HL-60/S4 treated with phorbol 12-myristate 13-acetate at 8.2 ng/mL for 4 days and 3 days (cell line): ENCODE data around the gene MSANTD3.

Experiments
- in situ Hi-C: fragments of 300-500 bp; cut with MboI; formaldehyde crosslinking; loops from 2 replicates; pipeline ENCODE4 v1.15.0; 2022; ENCODE audit warnings: low sequenced_read_pairs

Gene MSANTD3

DNA sequence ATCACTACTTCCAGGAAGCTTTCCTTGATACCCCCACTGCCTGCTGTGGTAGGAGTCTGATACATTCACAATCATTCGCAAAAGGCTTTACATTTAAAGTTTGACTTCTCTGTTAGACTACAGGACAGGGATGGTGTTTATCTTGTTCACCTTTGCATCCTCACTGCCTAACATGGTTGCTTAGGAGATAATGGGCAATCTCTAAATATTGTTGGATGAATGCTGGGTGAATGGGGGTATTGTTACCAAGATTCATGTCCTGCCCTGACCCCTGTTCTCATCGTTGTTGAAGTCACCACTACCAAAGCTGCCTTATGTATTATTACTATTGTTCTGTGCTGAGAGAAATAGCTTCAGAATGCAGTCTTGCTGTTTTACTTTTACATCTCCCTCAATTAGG is 38.3 kb downstream of the MSANTD3 start:
- in situ Hi-C loops: no loop called here

DNA sequence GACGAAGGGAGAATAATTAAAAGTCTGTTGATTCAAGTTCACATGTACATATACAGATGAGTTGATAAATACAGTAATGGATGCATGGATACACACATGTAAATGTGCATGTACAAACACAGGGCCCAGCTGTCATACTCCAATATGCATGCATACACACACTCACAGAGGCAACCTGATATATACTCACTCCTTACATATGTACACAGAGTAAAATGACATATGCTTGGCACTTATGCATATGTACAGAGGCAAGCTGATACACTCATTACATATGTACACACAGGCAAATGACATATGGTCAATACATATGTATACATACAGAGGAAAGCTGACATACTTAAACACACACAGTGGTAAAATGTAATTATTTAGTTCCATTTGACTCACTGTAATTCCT is 38.8 kb downstream of the MSANTD3 start:
- in situ Hi-C loops: no loop called here

DNA sequence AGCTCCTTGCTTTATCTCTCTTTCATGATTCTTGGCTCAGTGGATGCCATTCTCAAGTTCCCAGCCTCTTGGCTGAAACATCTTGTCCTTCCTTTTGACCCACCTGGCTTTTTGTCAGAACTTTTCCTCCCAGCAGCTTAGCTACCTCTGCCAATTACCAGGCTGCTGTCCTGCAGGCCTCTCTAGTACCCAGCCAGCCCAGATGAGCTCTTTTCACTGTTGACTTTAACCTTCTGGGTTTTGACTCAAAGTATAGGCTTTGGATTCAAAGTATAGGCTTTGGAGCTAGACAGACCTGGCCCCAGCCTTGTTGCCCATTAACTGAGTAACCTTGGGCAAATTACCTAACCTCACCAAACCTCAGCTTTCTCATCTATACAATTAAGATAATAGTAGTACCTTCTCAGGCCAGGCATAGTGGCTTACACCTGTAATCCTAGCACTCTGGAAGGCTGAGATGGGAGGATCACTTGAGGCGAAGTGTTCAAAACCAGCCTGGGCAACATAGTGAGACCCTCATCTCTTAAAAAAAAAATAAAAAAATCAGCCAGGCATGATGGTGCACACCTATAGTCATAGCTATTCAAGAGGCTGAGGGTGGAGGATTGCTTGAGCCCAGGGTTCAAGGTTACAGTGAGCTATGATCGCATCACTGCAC is 39.4 kb downstream of the MSANTD3 start:
- in situ Hi-C loops: no loop called here

DNA sequence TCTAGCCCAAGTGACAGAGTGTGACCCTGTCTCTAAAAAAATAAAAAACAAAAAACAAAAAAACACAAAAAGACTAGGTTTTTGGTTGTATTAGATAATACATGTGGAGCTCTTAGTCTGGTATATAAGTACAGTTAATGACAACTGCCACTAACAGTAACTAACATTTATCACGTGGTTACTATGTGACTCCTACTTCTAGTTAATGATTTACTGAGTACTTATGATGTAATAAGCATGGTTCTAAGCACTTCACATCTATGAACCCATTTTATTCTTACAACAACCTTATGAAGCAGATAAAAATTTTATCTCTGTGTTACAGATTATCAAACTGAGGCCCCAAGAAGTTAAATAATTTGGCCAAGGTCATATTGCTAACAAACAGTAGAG is 39.9 kb downstream of the MSANTD3 start:
- in situ Hi-C loops: no loop called here

DNA sequence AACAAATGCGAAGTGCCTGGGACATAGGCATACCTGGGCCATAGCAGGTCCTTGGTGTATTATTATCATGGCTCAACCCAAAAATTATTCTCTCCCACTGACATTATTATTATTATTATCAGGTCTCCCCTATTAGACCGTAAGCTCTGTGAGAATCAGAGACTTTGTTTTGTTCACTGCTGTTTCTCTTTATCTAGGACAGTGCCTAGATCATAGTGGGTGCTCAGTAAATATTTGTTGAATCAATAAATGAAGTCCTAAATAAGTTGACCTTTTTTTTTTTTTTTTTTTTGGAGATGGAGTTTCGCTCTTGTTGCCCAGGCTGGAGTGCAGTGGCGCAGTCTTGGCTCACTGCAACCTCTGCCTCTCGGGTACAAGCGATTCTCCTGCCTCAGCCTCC is 41.1 kb downstream of the MSANTD3 start:
- in situ Hi-C loops: no loop called here

DNA sequence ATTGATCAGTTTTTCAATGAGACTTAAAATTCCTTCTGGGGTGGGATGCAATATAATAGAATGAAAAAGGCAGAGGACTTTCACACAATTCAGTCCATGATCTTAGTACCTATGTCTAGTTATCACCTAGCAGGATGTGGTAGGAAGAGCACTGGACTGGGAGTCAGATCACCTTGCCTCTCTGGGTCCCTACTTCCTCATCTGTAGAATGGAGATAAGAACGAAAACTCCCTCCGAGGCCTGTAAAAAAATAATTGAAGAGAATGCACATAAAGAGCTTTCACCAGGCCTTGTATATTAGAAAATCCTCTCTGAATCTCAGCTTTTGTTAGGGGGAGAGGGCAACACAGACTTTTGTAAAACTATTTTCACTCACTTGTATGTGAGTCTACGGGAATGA is 45.3 kb downstream of the MSANTD3 start:
- in situ Hi-C loops: no loop called here

DNA sequence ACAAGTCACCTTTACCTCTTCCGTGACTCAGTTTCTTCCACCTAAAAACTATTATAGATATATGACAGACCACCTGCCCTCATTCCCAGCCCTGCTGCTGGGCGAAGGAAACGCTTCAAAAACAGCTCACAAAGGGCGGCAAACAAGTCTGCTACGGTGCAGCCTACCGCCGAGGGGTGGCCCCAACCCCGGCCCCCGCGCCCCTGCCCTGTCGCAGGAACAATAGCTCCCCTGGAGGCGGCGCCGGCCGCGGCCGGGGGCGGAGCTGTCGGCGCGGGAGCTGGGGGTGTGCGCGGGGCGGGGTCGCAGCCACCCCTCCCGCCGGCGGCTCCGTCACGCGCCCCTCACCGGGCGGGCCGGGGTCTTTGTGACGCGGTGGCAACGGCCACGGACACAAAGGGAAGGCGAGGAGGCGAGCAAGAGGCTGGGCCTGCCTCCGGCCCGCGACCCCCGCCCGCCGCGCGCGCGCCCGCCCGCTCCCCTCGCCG is 45.9 kb downstream of the MSANTD3 start, which contains the start of gene TMEFF1:
Gene TMEFF1, plus strand, starts transcription at position 362 of the 488 bp plus-strand sequence. CDS start 396 bp downstream, outside the sequence.
- in situ Hi-C loops: no loop called here

DNA sequence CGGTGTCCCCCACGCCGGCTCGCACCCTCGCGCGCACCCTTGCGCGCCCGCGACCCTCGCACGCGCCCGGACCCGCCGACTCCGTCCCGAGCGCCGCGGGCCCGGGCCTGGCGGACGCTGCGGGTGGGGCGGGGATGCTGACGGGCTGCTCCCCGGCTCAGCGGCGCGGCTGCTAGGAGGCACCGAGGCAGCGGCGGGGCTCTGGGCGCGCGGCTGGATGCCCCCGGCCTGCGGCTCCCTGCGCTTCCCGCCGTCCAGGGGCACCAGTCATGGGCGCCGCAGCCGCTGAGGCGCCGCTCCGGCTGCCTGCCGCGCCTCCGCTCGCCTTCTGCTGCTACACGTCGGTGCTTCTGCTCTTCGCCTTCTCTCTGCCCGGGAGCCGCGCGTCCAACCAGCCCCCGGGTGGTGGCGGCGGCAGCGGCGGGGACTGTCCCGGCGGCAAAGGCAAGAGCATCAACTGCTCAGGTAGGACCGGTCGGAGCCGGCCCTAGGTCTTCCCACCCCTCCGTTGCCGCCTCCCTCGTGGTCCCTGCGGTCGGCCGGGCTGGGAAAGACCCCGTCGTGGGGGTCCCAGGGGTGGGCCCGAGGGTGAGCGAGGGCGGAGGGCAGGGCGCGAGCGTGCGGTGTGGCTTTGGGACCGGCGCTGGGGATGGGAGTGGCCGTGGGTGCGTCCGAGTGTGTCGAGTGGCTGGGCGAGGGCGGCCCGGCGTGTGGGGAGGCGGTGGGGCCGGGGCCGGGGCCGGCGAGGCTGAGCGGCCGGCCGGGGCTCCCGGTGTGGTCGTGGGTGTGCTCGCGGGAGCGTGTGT is 46.5 kb downstream of the MSANTD3 start:
- in situ Hi-C loops: no loop called here

DNA sequence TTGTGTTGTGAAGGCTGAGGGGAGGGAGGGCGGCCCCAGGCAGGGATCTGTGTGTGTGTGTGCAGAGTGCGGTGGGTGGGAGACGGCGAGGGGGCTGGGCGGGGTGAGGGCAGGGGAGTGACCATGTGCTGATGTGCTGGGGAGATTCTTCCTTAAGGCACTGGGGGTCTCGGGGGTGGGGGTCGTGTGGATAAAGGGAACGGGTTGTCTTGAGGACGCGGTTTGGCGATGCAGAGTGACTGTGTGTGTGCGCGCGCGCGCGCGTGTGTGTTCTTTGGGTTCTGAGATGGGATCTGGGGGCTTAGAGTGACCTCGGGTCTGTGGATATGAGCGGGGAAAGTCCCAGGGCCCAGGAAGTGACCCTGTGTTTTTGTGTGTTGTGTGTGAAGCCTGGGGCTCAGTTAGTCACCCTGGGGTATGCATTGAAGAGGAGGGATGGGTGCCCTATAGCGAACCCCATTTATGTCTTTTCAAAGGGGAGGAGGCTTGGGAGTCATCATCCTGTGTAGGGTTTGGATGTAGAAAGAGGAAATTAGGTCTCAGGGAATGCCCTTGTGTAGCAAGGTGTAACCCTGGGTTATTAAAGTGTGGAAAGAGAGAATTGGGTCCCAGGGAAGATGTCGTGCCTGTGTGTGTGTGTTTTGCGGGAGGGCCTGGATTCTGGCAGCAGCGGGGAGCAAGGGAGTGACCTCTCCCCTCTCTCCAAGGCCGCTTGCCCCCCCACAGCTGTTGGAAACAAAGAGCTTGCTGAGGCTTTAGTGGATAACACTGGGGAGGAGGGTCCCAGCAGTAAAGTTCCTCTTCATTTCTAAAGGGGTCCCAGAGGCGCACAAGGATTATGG is 47.4 kb downstream of the MSANTD3 start:
- in situ Hi-C loops: no loop called here

DNA sequence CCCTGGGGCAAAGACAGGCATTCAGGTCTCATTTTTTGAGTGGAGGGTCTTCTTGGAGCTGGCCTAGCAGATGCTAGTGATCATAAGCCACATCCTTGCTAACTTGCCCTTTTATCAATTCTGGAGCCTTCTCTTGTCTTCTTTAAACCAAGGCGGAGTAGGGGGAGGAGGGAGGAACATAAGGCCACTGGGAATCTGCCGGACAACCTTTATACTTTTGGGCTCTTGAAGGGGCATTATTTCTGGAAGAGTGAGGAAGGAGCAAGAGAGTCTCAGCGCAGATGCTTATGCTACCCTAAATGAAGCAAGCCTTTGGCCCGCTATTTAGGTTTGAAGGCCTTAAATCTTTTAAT is 48.0 kb downstream of the MSANTD3 start:
- in situ Hi-C loops: no loop called here

DNA sequence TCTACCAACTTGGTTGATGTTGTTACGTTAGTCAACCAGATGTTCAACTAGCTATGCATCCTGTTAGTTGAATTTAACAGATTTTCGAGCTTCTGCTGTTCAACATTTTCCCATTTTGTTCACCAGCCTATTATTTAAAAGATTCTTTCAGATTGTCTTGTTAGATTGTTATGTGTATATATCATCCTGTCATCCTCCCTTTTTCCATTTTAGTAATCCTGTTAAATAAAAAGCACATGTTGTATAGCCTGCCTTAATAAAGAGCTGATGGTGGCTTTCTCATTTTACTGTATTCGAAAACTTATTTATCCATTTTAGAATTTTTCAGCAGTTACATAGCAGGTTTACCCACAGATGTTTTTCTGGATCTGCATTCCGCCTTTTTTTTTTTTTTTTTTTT is 50.3 kb downstream of the MSANTD3 start:
- in situ Hi-C loops: no loop called here

DNA sequence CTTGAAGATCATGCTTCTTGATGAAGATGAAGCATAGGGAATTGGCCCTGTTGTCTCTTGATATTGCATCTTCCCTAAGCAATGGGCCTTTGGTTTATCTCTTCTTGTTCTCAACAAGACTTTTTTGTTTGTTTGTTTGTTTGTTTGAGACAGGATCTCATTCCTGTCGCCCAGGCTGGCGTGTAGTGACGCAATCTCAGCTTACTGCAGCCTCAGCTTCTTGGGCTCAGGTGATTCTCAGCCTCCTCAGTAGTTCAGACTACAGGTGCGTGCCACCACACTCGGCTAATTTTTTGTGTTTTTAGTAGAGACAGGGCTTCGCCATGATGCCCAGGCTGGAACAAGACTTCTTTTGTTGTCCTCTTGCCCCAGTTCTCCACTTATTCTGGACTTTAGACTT is 51.2 kb downstream of the MSANTD3 start:
- in situ Hi-C loops: no loop called here

DNA sequence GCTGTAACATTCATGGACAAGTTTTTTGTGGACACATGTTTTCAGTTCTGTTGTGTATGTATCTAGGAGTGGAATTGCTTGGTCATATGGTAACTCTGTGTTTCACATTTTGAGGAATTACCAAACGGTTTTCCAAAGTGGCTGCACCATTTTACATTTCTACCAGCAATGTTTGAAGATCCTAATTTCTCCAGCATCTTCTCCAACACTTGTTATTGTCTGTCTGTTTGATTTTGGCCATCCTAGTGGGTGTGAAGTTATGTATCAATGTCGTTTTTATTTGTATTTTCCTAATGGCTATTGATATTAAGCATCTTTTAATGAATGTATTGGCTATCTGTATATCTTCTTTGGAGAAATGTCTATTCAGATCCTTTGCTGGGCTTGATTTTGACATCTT is 52.9 kb downstream of the MSANTD3 start:
- in situ Hi-C loops: no loop called here

DNA sequence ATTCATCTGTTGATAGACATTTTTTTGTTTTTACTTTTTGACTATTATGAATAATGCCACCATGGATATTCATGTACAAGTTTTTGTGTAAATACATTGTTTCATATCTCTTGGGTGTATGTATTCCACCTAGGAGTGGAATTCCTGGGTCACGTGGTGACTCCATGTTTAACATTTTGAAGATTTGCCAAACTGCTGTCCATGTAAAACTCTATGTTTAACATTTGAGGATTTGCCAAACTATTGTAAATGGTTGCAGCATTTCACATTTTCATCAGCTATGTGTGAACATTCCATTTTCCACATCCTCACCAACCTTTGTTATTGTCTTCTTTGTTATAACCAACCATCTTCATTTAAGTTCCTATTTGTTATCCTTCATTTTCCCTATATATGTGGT is 58.3 kb downstream of the MSANTD3 start:
- in situ Hi-C loops: no loop called here

DNA sequence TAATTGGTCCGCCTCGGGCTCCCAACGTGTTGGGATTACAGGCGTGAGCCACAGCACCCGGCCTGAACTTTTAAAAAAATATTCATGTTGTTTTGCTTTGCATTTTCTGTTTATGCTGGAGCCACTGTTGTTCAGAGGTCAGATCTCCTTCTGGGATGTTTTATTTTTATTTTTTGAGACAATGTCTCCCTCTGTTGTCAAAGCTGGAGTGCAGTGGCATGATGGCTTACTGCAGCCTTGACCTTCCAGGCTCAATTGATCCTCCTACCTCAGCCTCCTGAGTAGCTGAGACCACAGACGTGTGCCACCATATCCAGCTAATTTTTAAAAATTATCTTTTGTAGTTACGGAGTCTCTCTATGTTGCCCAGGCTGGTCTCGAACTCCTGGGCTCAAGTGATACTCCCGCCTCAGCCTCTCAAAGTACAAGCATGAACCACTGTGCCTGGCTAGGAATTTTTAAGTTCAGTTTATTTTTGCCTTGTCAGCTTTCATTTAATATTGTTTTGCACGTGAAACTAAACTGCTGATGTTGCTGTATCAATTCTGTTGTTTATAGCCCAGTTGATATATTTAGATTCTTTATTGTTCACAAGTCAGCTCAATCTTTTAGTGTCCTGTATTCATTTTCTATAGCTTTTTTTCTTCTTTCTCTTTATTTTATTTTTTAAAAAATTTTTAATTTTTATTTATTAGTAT is 59.7 kb downstream of the MSANTD3 start:
- in situ Hi-C loops: no loop called here

DNA sequence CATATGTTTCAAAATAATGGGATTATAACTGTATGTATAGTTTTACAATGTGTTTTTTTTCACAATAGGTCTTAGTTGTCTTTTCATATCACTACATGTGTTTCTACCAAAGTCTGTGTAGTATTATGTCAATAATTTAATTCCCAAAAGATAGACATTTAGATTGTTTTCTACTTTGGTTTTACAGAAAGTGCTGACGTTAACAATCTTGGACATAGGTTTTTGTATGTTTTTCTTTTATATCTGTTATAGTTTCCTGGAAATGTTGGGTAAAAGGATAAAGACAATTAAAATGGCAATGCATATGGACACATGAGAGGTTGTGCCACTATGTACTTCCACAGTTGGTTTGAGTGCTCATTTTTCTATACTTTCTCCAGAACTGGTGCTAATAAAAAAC is 61.2 kb downstream of the MSANTD3 start:
- in situ Hi-C loops: no loop called here

DNA sequence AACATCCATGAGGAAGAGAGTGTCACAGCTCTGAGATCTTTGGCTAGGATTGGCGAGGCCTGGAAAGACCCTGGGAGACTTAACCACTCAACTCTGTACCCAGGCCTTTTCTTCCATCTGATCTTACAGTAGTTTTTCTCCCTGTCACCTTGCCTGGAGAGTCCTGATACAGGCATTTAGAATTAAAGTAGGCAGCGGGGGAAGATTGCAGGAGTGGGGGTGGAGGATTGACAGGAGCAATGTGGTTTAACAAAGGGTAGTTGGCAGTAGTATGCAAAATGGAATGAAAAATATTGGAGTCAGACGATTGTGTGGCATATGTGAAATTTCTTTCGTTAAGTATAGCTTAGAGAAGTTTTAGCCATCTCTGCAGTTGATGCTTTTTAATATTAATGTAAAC is 62.9 kb downstream of the MSANTD3 start:
- in situ Hi-C loops: no loop called here

DNA sequence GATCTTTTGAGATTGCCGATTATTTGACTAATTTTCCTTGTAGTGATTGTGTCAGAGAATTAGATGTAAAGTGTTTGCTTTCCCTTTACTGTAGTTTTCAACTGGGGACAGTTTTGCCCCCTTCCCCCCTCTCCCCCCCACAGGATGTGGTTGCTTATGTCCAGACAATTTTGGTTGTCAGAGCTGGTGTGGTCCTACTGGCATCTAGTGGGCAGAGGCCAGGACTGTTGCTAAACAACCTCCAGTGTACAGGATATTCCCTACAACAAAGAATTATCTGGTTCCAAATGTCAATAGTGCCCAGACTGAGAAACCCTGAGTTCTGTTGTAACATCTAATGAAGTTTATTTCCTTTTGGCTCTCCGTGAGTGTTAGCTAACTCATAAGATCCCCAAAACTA is 66.0 kb downstream of the MSANTD3 start:
- in situ Hi-C loops: no loop called here

DNA sequence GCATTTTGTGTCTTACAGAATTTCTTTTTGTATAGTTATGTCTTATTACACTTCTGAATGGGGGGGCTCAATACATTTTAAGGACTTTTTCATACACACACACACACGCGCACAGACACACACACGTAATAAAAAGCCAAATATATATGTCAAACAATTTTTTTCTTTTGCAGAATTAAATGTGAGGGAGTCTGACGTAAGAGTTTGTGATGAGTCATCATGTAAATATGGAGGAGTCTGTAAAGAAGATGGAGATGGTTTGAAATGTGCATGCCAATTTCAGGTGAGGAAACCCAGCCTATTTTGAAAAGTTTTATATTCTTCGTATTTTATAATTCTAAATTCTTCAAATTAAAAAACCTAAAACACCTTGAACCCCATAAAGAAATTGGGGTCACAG is 71.6 kb downstream of the MSANTD3 start:
- in situ Hi-C loops: no loop called here

DNA sequence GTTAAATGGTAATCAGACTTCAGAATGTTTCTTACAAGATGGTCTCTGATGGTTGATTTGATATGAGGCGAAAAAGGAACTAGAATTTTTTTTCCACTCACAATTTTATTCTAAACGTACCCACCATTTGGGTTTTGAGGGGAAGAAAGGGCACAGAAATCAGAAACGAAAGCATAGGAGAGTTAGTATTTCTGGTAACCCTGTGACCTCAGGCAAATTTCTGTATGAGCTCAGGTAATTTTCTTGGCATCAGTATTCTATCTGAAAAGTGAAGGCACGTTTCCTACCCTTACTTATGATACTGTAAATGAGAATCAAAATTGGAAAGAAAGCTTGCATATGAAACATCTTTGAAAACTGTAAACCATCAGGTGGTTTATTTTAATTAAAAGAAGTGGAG is 72.5 kb downstream of the MSANTD3 start:
- in situ Hi-C loops: no loop called here

DNA sequence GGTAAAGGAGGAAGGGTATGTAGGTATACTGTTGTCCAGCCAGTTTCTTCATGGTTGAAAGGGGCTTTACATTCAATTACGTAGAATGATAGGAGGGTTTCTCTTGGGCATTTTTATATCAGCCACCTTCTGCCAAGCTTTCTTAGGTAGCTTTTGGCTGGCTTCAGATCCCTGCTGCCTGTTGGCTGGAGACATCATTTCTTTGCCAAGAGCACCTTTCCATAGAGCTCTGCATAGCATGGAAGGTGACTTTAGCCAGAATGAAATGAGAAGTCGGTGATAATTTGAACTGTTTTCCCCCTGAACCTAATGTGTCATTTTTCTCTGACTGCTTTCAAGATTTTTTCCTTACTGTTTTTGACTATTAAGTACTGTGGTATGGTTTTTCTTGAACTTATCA is 72.9 kb downstream of the MSANTD3 start:
- in situ Hi-C loops: no loop called here
